BJ (cell line): ENCODE measurements around the gene TFAP2C. TPM values are rescaled to one million over a fixed set of nuclear protein-coding genes. Genes with fewer than 3 reads are reported as not detected.

Source experiments
- CTCF ChIA-PET: fragments of 350-600 bp; formaldehyde crosslinking; extraction: SDS; loops from one replicate; lab custom pipeline; 2021; ENCODE audit warnings: antibody characterized with exemption, inconsistent platforms; lab: Yijun Ruan, JAX
- POLR2A ChIA-PET: fragments of 300-600 bp; sonication (Branson Sonifier 250); formaldehyde crosslinking; extraction: SDS; loops from one replicate; lab custom pipeline; 2021; ENCODE audit warnings: antibody characterized with exemption; lab: Charles Lee
- DNase-seq: peaks from one replicate; pipeline ENCODE4 v3.0.0-alpha.2; 2011; ENCODE audit warnings: low read depth
- H3K27me3 ChIP-seq: 2 replicates; pipeline ENCODE4 v1.6.0; 2011; ENCODE audit warnings: low read length; ENCODE audit not compliant: control insufficient read depth, insufficient read depth
- H3K36me3 ChIP-seq: 2 replicates; pipeline ENCODE4 v1.5.1; 2011; ENCODE audit warnings: low read length; ENCODE audit not compliant: control insufficient read depth, insufficient read depth
- H3K4me3 ChIP-seq: 2 replicates; pipeline ENCODE4 v1.5.1; 2011; ENCODE audit warnings: low read depth, mild to moderate bottlenecking, control low read depth, low read length
- polyA minus RNA-seq: library from RNA; depleted of rRNA, polyadenylated mRNA; stranded (reverse); fragments of >200 nt; gene quantifications from 2 replicates; pipeline ENCODE4 v1.2.3, GENCODE V29; 2011; rRNA and poly(A)+ RNA removed
- polyA plus RNA-seq: library from polyadenylated mRNA; depleted of rRNA; stranded (reverse); fragments of >200 nt; gene quantifications from 2 replicates; pipeline ENCODE4 v1.2.3, GENCODE V29; 2011; rRNA removed
- TF ChIP-seq, protein P1 (sequence below): IDR thresholded peaks from 2 replicates; pipeline ENCODE4 v1.5.1; 2011; ENCODE audit warnings: low read depth, mild to moderate bottlenecking, control low read depth, inconsistent platforms, low read length, moderate library complexity; ENCODE audit not compliant: insufficient read depth

The TFAP2C gene
- polyA plus RNA-seq (3.9 and 4.4 TPM in 2 replicates), polyA minus RNA-seq (6.0 TPM in 2 replicates)

DNA sequence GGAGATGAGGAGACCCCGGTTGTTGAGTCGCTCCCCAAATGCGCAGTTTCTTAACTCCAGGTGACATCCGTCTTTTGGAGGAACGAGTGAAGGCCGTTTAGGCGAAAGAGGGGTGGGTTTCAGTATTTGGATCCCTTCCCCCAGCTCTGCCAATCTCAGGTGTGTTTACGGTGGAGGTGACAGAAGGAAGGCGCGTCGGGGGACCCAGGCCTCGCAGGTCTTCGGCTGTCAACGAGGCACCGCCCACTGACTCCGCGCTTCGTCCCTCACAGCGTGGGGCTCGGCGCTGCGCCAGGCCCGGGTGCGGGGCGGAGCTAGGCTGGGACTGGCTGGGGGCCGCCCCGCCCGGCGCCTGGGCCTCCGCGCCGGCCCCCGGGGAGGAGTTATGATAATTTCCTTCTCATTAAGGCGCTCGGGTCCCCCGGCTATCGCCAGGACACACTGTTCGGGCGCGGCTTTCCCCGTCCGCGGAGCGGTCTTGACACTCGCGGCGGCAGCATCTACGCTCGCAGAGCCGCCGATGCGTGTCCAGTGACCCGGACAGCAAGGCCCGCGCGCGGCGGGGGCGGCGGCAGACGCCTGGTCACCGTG, at the start of gene TFAP2C:
TFAP2C (plus strand) TSS at position 434 of the 591 bp plus-strand sequence. CDS start 239 bp downstream, outside the sequence.
- H3K27me3 ChIP-seq: peaks cover 3% of the 10 kb centered on the region; the same call in 1 of the 2 replicates
- no peak for DNase-seq
- ChIA-PET POLR2A (interaction anchor here (0.6 kb wide), 1 partner anchor 204 kb away, joined by 3 read pairs; no protein-coding TSS in a partner anchor), CTCF (interaction anchor here (0.9 to 5.5 kb wide), 12 partner anchors 12 to 354 kb away, joined by 3 to 64 read pairs (median 6); no protein-coding TSS in a partner anchor)
- TF ChIP-seq, protein P1, sequence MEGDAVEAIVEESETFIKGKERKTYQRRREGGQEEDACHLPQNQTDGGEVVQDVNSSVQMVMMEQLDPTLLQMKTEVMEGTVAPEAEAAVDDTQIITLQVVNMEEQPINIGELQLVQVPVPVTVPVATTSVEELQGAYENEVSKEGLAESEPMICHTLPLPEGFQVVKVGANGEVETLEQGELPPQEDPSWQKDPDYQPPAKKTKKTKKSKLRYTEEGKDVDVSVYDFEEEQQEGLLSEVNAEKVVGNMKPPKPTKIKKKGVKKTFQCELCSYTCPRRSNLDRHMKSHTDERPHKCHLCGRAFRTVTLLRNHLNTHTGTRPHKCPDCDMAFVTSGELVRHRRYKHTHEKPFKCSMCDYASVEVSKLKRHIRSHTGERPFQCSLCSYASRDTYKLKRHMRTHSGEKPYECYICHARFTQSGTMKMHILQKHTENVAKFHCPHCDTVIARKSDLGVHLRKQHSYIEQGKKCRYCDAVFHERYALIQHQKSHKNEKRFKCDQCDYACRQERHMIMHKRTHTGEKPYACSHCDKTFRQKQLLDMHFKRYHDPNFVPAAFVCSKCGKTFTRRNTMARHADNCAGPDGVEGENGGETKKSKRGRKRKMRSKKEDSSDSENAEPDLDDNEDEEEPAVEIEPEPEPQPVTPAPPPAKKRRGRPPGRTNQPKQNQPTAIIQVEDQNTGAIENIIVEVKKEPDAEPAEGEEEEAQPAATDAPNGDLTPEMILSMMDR: no peak
- H3K36me3 ChIP-seq: peaks cover 6% of the 10 kb centered on the region
- peak within 1 kb of the TSS; percentile 63 for H3K4me3 ChIP-seq

GRCh38 chr20:56580226-56580625, 48.9 kb upstream of the TFAP2C start:
- ChIA-PET CTCF (interaction anchor here (3.9 kb wide), 1 partner anchor 30 kb away, joined by 33 read pairs; no protein-coding TSS in a partner anchor), POLR2A (no interaction called here)
- Histone ChIP-seq H3K4me3 (no peak overlapping the region), H3K27me3 (peaks cover 3% of the 10 kb centered on the region), H3K36me3 (no peaks in the 10 kb centered on the region)
- DNase-seq: no peak
- TF ChIP-seq, protein P1: no peak

DNA sequence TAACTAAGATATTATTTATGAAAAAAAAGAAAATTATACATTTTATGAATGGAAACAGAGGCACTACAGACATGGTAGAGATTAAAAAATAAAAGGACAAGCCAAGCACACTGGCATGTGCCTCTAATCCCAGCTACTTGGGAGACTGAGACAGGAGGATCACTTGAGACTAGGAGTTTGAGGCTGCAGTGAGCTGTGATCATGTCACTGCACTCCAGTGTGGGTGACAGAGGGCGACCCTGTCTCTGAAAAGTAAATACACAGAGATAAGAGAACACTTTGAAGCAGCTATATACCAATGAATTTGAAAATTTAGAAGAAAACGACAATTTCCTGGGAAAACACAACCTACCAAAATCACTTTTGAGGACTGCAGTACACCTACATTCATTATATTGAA, 47.4 kb upstream of the TFAP2C start:
- no peak for DNase-seq
- no peak overlapping the region for H3K4me3 ChIP-seq
- POLR2A ChIA-PET: no interaction called here
- H3K27me3 ChIP-seq: peaks cover 3% of the 10 kb centered on the region
- TF ChIP-seq, protein P1: no peak
- no peaks in the 10 kb centered on the region for H3K36me3 ChIP-seq
- CTCF ChIA-PET: interaction anchor here (1.6 kb wide), 1 partner anchor 31 kb away, joined by 6 read pairs; no protein-coding TSS in a partner anchor

GRCh38 chr20:56582542-56582941, 46.6 kb upstream of the TFAP2C start:
- H3K4me3 ChIP-seq: no peak overlapping the region
- no peak for DNase-seq
- TF ChIP-seq, protein P1: no peak
- ChIA-PET CTCF (no interaction called here), POLR2A (no interaction called here)
- H3K27me3 ChIP-seq: peaks cover 3% of the 10 kb centered on the region
- H3K36me3 ChIP-seq: no peaks in the 10 kb centered on the region

DNA sequence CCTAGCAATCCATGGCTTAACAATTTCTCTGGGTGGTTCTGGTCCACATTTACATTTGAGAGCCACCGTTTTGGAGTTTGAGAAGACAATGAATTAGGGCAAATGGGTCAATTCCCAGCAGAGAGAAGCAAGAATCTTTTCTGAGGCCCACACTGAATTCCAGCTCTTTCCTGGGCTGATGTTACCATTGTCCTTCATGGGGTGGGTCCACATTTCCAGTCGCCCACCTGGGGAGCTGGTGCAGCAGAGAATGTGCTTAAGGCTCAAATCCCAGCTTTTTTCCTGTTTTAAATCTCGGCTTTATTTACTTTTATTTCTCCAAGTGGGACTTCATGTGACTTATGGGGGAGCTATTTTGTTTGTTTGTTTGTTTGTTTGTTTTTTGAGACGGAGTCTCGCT, 44.2 kb upstream of the TFAP2C start:
- ChIA-PET POLR2A (no interaction called here), CTCF (no interaction called here)
- Histone ChIP-seq H3K36me3 (no peaks in the 10 kb centered on the region), H3K4me3 (no peak overlapping the region), H3K27me3 (peaks cover 1% of the 10 kb centered on the region)
- DNase-seq: no peak
- TF ChIP-seq, protein P1: no peak
